Smooth muscle cell (in vitro differentiated cells): ENCODE data around the gene OR5AR1. TPM values are rescaled to one million over a fixed set of nuclear protein-coding genes. Genes with fewer than 3 reads are reported as not detected.

Experiments
- DNase-seq: peaks from one replicate; lab custom pipeline; 2025; ENCODE audit not compliant: unreplicated experiment; lab: John Stamatoyannopoulos, UW
- H2AFZ ChIP-seq: fragments of 200-600 bp; sonication (generic); 2 replicates; pipeline ENCODE4 v1.6.0; 2016; ENCODE audit warnings: antibody characterized with exemption, low read depth, mild to moderate bottlenecking
- H3F3A ChIP-seq: fragments of 200-600 bp; sonication (generic); 2 replicates; pipeline ENCODE4 v1.6.0; 2017; ENCODE audit warnings: antibody characterized with exemption, low read depth
- H3K27ac ChIP-seq: fragments of 200-600 bp; sonication (generic); 2 replicates; pipeline ENCODE4 v1.5.1; 2016; ENCODE audit warnings: low read depth, mild to moderate bottlenecking
- H3K27me3 ChIP-seq: fragments of 200-600 bp; sonication (generic); 2 replicates; pipeline ENCODE4 v1.6.1; 2016; ENCODE audit warnings: low read depth, mild to moderate bottlenecking
- H3K36me3 ChIP-seq: fragments of 200-600 bp; sonication (generic); 2 replicates; pipeline ENCODE4 v1.5.1; 2016; ENCODE audit warnings: low read depth
- H3K4me1 ChIP-seq: fragments of 200-600 bp; sonication (generic); 2 replicates; pipeline ENCODE4 v1.5.1; 2016; ENCODE audit warnings: low read depth
- H3K4me2 ChIP-seq: fragments of 200-600 bp; sonication (generic); 2 replicates; pipeline ENCODE4 v1.6.0; 2016; ENCODE audit warnings: mild to moderate bottlenecking
- H3K4me3 ChIP-seq: fragments of 200-600 bp; sonication (generic); 2 replicates; pipeline ENCODE4 v1.5.1; 2016; ENCODE audit warnings: mild to moderate bottlenecking
- H3K79me2 ChIP-seq: fragments of 200-600 bp; sonication (generic); 2 replicates; pipeline ENCODE4 v1.6.0; 2016; ENCODE audit warnings: low read depth, mild to moderate bottlenecking
- H3K9ac ChIP-seq: fragments of 200-600 bp; sonication (generic); 2 replicates; pipeline ENCODE4 v1.6.0; 2016; ENCODE audit warnings: low read depth
- H3K9me3 ChIP-seq: fragments of 200-600 bp; sonication (generic); replicated peaks from 2 replicates; pipeline ENCODE4 v1.5.1; 2016; ENCODE audit warnings: low read depth
- H4K20me1 ChIP-seq: fragments of 200-600 bp; sonication (generic); 2 replicates; pipeline ENCODE4 v1.6.0; 2016; ENCODE audit warnings: low read depth
- CTCF ChIP-seq: fragments of 200-600 bp; sonication (generic); IDR thresholded peaks from 2 replicates; pipeline ENCODE4 v1.5.1; 2017; ENCODE audit warnings: borderline replicate concordance, mild to moderate bottlenecking, antibody characterized with exemption; ENCODE audit not compliant: insufficient read depth, poor library complexity, severe bottlenecking
- WGBS: methylation state at CpG from one replicate; pipeline ENCODE4 v1.1.7; 2016; ENCODE audit warnings: low lambda C conversion rate; 5-methylcytosine and 5-hydroxymethylcytosine counted together
- polyA plus RNA-seq: library from polyadenylated mRNA; unstranded; fragments of >200 nt; fragmentation: Nextera tagmentation; extraction: Ambion mirVana; gene quantifications from 2 replicates; pipeline ENCODE4 v1.2.1, GENCODE V29; 2016
- small RNA-seq: library from RNA; depleted of rRNA; stranded (forward); fragments of <200 nt; gene quantifications from one replicate; pipeline ENCODE3, GENCODE V24; 2014
- total RNA-seq: library from RNA; depleted of rRNA; stranded (reverse); fragments of >200 nt; gene quantifications from 2 replicates; pipeline ENCODE4 v1.2.3, GENCODE V29; 2014

OR5AR1 gene
- total and polyA plus RNA-seq, 2 experiments from 2014 or later, result not detected

- no peak overlapping the region for H2AFZ ChIP-seq
These were observed 42.4 kb downstream of the OR5AR1 start for GRCh38 chr11:56705784-56706396.

GRCh38 chr11:56706486-56706885 is 43.0 kb downstream of the OR5AR1 start:
- TF ChIP-seq CTCF, result no peak
- no peak for DNase-seq
- H3K9me3 ChIP-seq, result no peaks in the 10 kb centered on the region
- 75% methylated on average over 2 of the region's 2 CpGs for WGBS
- H3K4me3 ChIP-seq, result no peak overlapping the region
- no peaks in the 10 kb centered on the region for H3K79me2 ChIP-seq
- H3K27ac ChIP-seq, result peak overlapping the region; percentile 43
- H3K4me2 ChIP-seq, result no peak overlapping the region
- no peaks in the 10 kb centered on the region for H3F3A ChIP-seq
- H3K36me3 ChIP-seq, result no peaks in the 10 kb centered on the region
- H4K20me1 ChIP-seq, result no peaks in the 10 kb centered on the region
- no peak overlapping the region for H2AFZ ChIP-seq
- H3K9ac ChIP-seq, result no peak overlapping the region
- H3K4me1 ChIP-seq, result no peaks in the 10 kb centered on the region
- no peaks in the 10 kb centered on the region for H3K27me3 ChIP-seq

More at GRCh38 chr11:56705784-56706396, 42.4 kb downstream of the OR5AR1 start:
- Histone ChIP-seq H3K4me2 (no peak overlapping the region), H3F3A (no peaks in the 10 kb centered on the region), H3K9me3 (no peaks in the 10 kb centered on the region), H3K4me1 (no peaks in the 10 kb centered on the region), H3K9ac (no peak overlapping the region), H3K27ac (peak overlapping the region; percentile 43), H4K20me1 (no peaks in the 10 kb centered on the region), H3K79me2 (no peaks in the 10 kb centered on the region), H3K27me3 (no peaks in the 10 kb centered on the region), H3K36me3 (no peaks in the 10 kb centered on the region), H3K4me3 (no peak overlapping the region)
- 62% methylated on average over 1 of the region's 1 CpG for WGBS
- no peak for TF ChIP-seq CTCF
- DNase-seq, result no peak

- H3K9me3 ChIP-seq, result no peaks in the 10 kb centered on the region
- H3K4me2 ChIP-seq, result no peak overlapping the region
- H4K20me1 ChIP-seq, result no peaks in the 10 kb centered on the region
- H3K79me2 ChIP-seq, result no peaks in the 10 kb centered on the region
- H3F3A ChIP-seq, result no peaks in the 10 kb centered on the region
- H3K27me3 ChIP-seq, result no peaks in the 10 kb centered on the region
- H3K4me1 ChIP-seq, result no peaks in the 10 kb centered on the region
- no peak overlapping the region for H3K27ac ChIP-seq
- WGBS, result 83% methylated on average over 2 of the region's 2 CpGs
- no peak for TF ChIP-seq CTCF
- no peaks in the 10 kb centered on the region for H3K36me3 ChIP-seq
- H2AFZ ChIP-seq, result no peak overlapping the region
- H3K4me3 ChIP-seq, result no peak overlapping the region
- no peak for DNase-seq
- H3K9ac ChIP-seq, result no peak overlapping the region
These were observed 50.7 kb downstream of the OR5AR1 start for GRCh38 chr11:56714206-56714605.

Small RNA genes within 50 kb of the gene (small RNA-seq; reads per million reads assigned to genes)
- not detected for gene AP004245.1

Other genes with a start within 250 kb of the OR5AR1 start
- gene OR5M3, start 190.3 kb upstream of the OR5AR1 start, total RNA-seq, result not detected in 2 replicates
- not detected in 2 replicates for gene OR5M3, start 190.3 kb upstream of the OR5AR1 start, polyA plus RNA-seq
- not detected in 2 replicates for gene OR5M8, start 172.3 kb upstream of the OR5AR1 start, total RNA-seq
- not detected in 2 replicates for gene OR5M8, start 172.3 kb upstream of the OR5AR1 start, polyA plus RNA-seq
- gene OR5M11, start 120.4 kb upstream of the OR5AR1 start, total RNA-seq, result not detected in 2 replicates
- not detected in 2 replicates for gene OR5M11, start 120.4 kb upstream of the OR5AR1 start, polyA plus RNA-seq
- gene OR5M10, start 86.0 kb upstream of the OR5AR1 start, total RNA-seq, result not detected in 2 replicates
- gene OR5M10, start 86.0 kb upstream of the OR5AR1 start, polyA plus RNA-seq, result not detected in 2 replicates
- gene OR5M1, start 48.8 kb upstream of the OR5AR1 start, total RNA-seq, result not detected in 2 replicates
- gene OR5M1, start 48.8 kb upstream of the OR5AR1 start, polyA plus RNA-seq, result not detected in 2 replicates
- not detected in 2 replicates for gene OR5AP2, start 21.2 kb upstream of the OR5AR1 start, total RNA-seq
- gene OR5AP2, start 21.2 kb upstream of the OR5AR1 start, polyA plus RNA-seq, result not detected in 2 replicates
- not detected in 2 replicates for gene OR9G1, start 35.4 kb downstream of the OR5AR1 start, total RNA-seq
- gene OR9G1, start 35.4 kb downstream of the OR5AR1 start, polyA plus RNA-seq, result not detected in 2 replicates
- not detected in 2 replicates for gene OR9G4, start 85.0 kb downstream of the OR5AR1 start, total RNA-seq
- gene OR9G4, start 85.0 kb downstream of the OR5AR1 start, polyA plus RNA-seq, result not detected in 2 replicates